ENCODE results near the gene SCRN3. TPM values are rescaled to one million over a fixed set of nuclear protein-coding genes. Genes with fewer than 3 reads are reported as not detected.
"Not testable (repeated sequence)": the region's sequence is repeated elsewhere in the genome, so short reads cannot be mapped to it uniquely, and the experiment has no call there.

The SCRN3 gene
- total RNA-seq, 1 donor from 2014 or later, result 20.6 TPM

- H3K4me3 ChIP-seq (ENCODE audit: low read depth, low read length), result no peak overlapping the region
- TF ChIP-seq CTCF (IDR thresholded peaks at IDR 0.05; ENCODE audit: insufficient read depth, low read length, poor library complexity, severe bottlenecking), result no peak
- no peaks in the 10 kb centered on the region for H3K27me3 ChIP-seq (ENCODE audit: control insufficient read depth, insufficient read depth, low read length)
Observed at GRCh38 chr2:174362949-174363348, 32.6 kb upstream of the SCRN3 start.

GRCh38 chr2:174363492-174364225 lies 31.9 kb upstream of the SCRN3 start:
- H3K27me3 ChIP-seq (ENCODE audit: control insufficient read depth, insufficient read depth, low read length); H3K36me3 ChIP-seq (ENCODE audit: control insufficient read depth, insufficient read depth, low read length); H3K4me3 ChIP-seq (ENCODE audit: low read depth, low read length); DNase-seq (ENCODE audit: low read depth): not testable (repeated sequence)

More at GRCh38 chr2:174362949-174363348, 32.6 kb upstream of the SCRN3 start:
- no peaks in the 10 kb centered on the region for H3K36me3 ChIP-seq (ENCODE audit: control insufficient read depth, insufficient read depth, low read length)
- DNase-seq (ENCODE audit: low read depth), result no peak

- Histone ChIP-seq H3K4me3 (ENCODE audit: low read depth, low read length) (no peak overlapping the region), H3K27me3 (ENCODE audit: control insufficient read depth, insufficient read depth, low read length) (no peaks in the 10 kb centered on the region), H3K36me3 (ENCODE audit: control insufficient read depth, insufficient read depth, low read length) (no peaks in the 10 kb centered on the region)
- no peak for DNase-seq (ENCODE audit: low read depth)
- TF ChIP-seq CTCF (IDR thresholded peaks at IDR 0.05; ENCODE audit: insufficient read depth, low read length, poor library complexity, severe bottlenecking), result no peak
Observed at GRCh38 chr2:174364628-174365027, 30.9 kb upstream of the SCRN3 start.

- no peak for DNase-seq (ENCODE audit: low read depth)
- Histone ChIP-seq H3K27me3 (ENCODE audit: control insufficient read depth, insufficient read depth, low read length) (no peaks in the 10 kb centered on the region), H3K36me3 (ENCODE audit: control insufficient read depth, insufficient read depth, low read length) (no peaks in the 10 kb centered on the region), H3K4me3 (ENCODE audit: low read depth, low read length) (no peak overlapping the region)
- no peak for TF ChIP-seq CTCF (IDR thresholded peaks at IDR 0.05; ENCODE audit: insufficient read depth, low read length, poor library complexity, severe bottlenecking)
Observed at GRCh38 chr2:174365571-174365970, 30.0 kb upstream of the SCRN3 start.

GRCh38 chr2:174368691-174369090 lies 26.8 kb upstream of the SCRN3 start:
- Histone ChIP-seq H3K27me3 (ENCODE audit: control insufficient read depth, insufficient read depth, low read length) (no peaks in the 10 kb centered on the region), H3K4me3 (ENCODE audit: low read depth, low read length) (no peak overlapping the region), H3K36me3 (ENCODE audit: control insufficient read depth, insufficient read depth, low read length) (no peaks in the 10 kb centered on the region)
- TF ChIP-seq CTCF (IDR thresholded peaks at IDR 0.05; ENCODE audit: insufficient read depth, low read length, poor library complexity, severe bottlenecking), result no peak
- no peak for DNase-seq (ENCODE audit: low read depth)

- Histone ChIP-seq H3K4me3 (ENCODE audit: low read depth, low read length) (no peak overlapping the region), H3K36me3 (ENCODE audit: control insufficient read depth, insufficient read depth, low read length) (no peaks in the 10 kb centered on the region), H3K27me3 (ENCODE audit: control insufficient read depth, insufficient read depth, low read length) (no peaks in the 10 kb centered on the region)
- DNase-seq (ENCODE audit: low read depth), result no peak
- no peak for TF ChIP-seq CTCF (IDR thresholded peaks at IDR 0.05; ENCODE audit: insufficient read depth, low read length, poor library complexity, severe bottlenecking)
Observed at GRCh38 chr2:174376967-174377366, 18.6 kb upstream of the SCRN3 start.
